Neural progenitor cell (in vitro differentiated cells): ENCODE measurements around the gene B4GALNT3.

Experiments used
- EZH2 ChIP-seq: fragments of 200-600 bp; sonication (generic); IDR thresholded peaks from 2 replicates; pipeline ENCODE4 v1.6.1; 2017; ENCODE audit warnings: antibody characterized with exemption, mild to moderate bottlenecking, moderate library complexity
- EZH2phosphoT487 ChIP-seq: fragments of 200-600 bp; sonication (generic); IDR thresholded peaks from 2 replicates; pipeline ENCODE4 v1.6.1; 2017; ENCODE audit warnings: antibody characterized with exemption
- TF ChIP-seq, protein P1 (sequence below): fragments of 200-600 bp; sonication (generic); IDR thresholded peaks from 2 replicates; pipeline ENCODE4 v1.5.1; 2017; ENCODE audit warnings: antibody characterized with exemption, mild to moderate bottlenecking

DNA sequence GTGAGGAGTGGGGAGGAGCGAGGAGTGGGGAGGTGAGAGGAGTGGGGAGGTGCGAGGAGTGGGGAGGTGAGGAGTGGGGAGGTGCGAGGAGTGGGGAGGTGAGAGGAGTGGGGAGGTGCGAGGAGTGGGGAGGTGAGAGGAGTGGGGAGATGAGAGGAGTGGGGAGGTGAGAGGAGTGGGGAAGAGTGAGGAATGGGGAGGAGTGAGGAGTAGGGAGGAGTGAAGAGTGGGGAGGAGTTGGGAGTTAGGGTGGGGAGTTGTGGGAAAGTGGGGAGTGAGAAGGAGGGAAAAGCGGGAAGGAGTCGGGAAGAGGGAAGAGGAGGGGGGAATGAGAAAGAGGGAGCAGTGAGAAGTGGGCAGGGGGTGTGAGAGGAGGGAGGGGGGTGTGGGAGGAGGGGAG, 86.1 kb downstream of the B4GALNT3 start:
- TF ChIP-seq, protein P1, sequence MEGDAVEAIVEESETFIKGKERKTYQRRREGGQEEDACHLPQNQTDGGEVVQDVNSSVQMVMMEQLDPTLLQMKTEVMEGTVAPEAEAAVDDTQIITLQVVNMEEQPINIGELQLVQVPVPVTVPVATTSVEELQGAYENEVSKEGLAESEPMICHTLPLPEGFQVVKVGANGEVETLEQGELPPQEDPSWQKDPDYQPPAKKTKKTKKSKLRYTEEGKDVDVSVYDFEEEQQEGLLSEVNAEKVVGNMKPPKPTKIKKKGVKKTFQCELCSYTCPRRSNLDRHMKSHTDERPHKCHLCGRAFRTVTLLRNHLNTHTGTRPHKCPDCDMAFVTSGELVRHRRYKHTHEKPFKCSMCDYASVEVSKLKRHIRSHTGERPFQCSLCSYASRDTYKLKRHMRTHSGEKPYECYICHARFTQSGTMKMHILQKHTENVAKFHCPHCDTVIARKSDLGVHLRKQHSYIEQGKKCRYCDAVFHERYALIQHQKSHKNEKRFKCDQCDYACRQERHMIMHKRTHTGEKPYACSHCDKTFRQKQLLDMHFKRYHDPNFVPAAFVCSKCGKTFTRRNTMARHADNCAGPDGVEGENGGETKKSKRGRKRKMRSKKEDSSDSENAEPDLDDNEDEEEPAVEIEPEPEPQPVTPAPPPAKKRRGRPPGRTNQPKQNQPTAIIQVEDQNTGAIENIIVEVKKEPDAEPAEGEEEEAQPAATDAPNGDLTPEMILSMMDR: no peak
- TF ChIP-seq EZH2phosphoT487 (no peak), EZH2 (no peak)
